K562 treated with DMSO at 1 percent for 4 hours (cell line): ENCODE results near the gene CASR. TPM values are rescaled to one million over a fixed set of nuclear protein-coding genes. Genes with fewer than 3 reads are reported as not detected.

Source experiments
- total RNA-seq: library from RNA; unstranded; fragments of 300-600 nt; gene quantifications from 2 replicates; pipeline ENCODE4 v1.2.3, GENCODE V29; 2022; ENCODE audit not compliant: insufficient read depth

CASR gene, protein sequence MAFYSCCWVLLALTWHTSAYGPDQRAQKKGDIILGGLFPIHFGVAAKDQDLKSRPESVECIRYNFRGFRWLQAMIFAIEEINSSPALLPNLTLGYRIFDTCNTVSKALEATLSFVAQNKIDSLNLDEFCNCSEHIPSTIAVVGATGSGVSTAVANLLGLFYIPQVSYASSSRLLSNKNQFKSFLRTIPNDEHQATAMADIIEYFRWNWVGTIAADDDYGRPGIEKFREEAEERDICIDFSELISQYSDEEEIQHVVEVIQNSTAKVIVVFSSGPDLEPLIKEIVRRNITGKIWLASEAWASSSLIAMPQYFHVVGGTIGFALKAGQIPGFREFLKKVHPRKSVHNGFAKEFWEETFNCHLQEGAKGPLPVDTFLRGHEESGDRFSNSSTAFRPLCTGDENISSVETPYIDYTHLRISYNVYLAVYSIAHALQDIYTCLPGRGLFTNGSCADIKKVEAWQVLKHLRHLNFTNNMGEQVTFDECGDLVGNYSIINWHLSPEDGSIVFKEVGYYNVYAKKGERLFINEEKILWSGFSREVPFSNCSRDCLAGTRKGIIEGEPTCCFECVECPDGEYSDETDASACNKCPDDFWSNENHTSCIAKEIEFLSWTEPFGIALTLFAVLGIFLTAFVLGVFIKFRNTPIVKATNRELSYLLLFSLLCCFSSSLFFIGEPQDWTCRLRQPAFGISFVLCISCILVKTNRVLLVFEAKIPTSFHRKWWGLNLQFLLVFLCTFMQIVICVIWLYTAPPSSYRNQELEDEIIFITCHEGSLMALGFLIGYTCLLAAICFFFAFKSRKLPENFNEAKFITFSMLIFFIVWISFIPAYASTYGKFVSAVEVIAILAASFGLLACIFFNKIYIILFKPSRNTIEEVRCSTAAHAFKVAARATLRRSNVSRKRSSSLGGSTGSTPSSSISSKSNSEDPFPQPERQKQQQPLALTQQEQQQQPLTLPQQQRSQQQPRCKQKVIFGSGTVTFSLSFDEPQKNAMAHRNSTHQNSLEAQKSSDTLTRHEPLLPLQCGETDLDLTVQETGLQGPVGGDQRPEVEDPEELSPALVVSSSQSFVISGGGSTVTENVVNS
- total RNA-seq, result not detected in 2 replicates

DNA sequence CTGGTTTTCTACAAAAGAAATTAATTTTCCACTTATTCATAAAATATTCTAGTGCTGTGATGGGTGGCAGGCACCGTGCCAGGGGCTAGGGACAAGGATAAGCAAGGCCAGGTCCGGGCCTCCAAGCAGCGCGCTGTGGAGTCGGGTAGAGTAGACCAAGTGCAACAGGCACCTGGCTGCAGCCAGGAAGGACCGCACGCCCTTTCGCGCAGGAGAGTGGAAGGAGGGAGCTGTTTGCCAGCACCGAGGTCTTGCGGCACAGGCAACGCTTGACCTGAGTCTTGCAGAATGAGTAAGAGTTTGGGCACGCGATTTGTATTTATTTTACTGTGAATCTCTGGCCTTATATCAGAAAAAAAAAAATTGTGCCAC lies at the start of gene CASR:
CASR (plus strand) TSS at position 148 of the 372 bp plus-strand sequence. CDS start 70,522 bp downstream, outside the sequence.

DNA sequence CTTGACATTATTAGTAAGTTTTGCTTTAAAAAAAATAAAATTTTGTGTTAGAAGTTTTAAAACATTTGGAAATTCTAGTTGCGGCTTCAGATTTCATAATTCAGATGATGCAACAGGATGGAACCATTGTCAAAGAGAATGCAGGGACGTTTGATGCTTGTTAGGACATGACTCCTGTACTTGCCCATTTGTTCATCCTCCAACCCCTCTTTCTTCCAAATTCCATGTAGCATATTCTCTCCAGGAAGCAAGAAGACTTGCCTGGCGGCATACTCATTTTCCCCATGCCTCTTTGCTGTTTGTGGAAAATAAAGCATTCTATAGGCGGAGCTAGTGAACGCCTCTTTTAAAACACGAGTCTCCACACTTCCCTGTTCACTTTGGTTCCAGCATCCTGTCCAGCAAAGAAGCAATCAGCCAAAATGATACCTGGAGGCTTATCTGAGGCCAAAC lies 141.4 kb downstream of the CASR start, which contains the start of gene CSTA:
CSTA (plus strand) TSS at position 378 of the 453 bp plus-strand sequence; CDS start at position 423, 45 bp downstream.

Other genes with a start within 250 kb of the CASR start
- gene ILDR1, start 161.4 kb upstream of the CASR start, total RNA-seq, result not detected in 2 replicates
- not detected in 2 replicates for gene CD86, start 128.3 kb upstream of the CASR start, total RNA-seq
- gene CSTA, start 141.6 kb downstream of the CASR start, total RNA-seq, result 3.8 and 5.9 TPM in 2 replicates
- 8.4 and 22.2 TPM in 2 replicates for gene MIX23, start 199.6 kb downstream of the CASR start, total RNA-seq
- gene FAM162A, start 200.5 kb downstream of the CASR start, total RNA-seq, result 6.8 and 10.0 TPM in 2 replicates
- 0.56 and 0.95 TPM in 2 replicates for gene WDR5B, start 232.4 kb downstream of the CASR start, total RNA-seq